ENCODE measurements around the gene RBM38.

RBM38 gene

DNA sequence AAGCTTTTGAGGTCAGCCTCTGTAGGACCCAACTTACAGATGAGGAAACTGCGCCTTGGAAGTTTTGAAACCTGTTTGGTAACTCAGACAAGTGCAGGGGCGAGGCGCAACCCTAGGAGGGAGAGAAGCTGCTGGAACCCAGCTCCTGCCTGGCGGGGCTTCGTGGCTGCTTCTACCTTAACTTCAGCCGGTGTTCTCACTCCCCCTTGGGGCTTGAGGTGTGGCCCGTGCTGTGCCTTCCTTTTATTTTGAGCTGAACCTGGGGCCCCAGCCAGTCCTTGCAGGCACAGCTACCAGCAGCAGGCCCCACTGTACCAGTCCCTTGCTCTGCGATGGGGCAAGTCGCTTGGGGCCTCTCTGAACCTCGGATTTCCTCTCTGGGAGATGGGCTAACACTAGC is 12.0 kb downstream of the RBM38 start (continued):
- TF ChIP-seq ZNF148 (tag by site-specific recombination; IDR thresholded peaks at IDR 0.05; ENCODE audit: borderline replicate concordance) (no peak), ZNF843 (tag by site-specific recombination; IDR thresholded peaks at IDR 0.05) (no peak), ATF2 (tag by site-specific recombination; IDR thresholded peaks at IDR 0.05; ENCODE audit: low read depth) (no peak)
- TF ChIP-seq, protein P1, sequence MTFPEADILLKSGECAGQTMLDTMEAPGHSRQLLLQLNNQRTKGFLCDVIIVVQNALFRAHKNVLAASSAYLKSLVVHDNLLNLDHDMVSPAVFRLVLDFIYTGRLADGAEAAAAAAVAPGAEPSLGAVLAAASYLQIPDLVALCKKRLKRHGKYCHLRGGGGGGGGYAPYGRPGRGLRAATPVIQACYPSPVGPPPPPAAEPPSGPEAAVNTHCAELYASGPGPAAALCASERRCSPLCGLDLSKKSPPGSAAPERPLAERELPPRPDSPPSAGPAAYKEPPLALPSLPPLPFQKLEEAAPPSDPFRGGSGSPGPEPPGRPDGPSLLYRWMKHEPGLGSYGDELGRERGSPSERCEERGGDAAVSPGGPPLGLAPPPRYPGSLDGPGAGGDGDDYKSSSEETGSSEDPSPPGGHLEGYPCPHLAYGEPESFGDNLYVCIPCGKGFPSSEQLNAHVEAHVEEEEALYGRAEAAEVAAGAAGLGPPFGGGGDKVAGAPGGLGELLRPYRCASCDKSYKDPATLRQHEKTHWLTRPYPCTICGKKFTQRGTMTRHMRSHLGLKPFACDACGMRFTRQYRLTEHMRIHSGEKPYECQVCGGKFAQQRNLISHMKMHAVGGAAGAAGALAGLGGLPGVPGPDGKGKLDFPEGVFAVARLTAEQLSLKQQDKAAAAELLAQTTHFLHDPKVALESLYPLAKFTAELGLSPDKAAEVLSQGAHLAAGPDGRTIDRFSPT (tag by site-specific recombination; IDR thresholded peaks at IDR 0.05): no peak

- Histone ChIP-seq H3K36me3 (ENCODE audit: control insufficient read depth in 2 of 2, insufficient read depth in 1 of 2, low read length in 2 of 2) (peaks cover 0 to 96% of the 10 kb centered on the region in 2 experiments; a peak in 2 of 3 replicates), H3K9me3 (ENCODE audit: control insufficient read depth, insufficient read depth, low read depth, low read length) (no peaks in the 10 kb centered on the region), H3K4me1 (ENCODE audit: control insufficient read depth, insufficient read depth, low read length) (no peaks in the 10 kb centered on the region; the same call in 1 of the 2 replicates), H3K4me3 (ENCODE audit: low read depth, low read length) (no peak overlapping the region), H3K27ac (ENCODE audit: extremely low read depth, low read depth, low read length) (no peak overlapping the region)
- TF ChIP-seq SCRT2 (tag by site-specific recombination; IDR thresholded peaks at IDR 0.05) (no peak), ZNF362 (tag by site-specific recombination; IDR thresholded peaks at IDR 0.05) (no peak), ZNF248 (tag by site-specific recombination; IDR thresholded peaks at IDR 0.05) (no peak)
- ChIA-PET POLR2A (interaction anchor here (0.6 kb wide), 1 partner anchor 15 kb away, joined by 3 read pairs; no protein-coding TSS in a partner anchor), CTCF (no interaction called here)
Measured at GRCh38 chr20:57404006-57404405, 12.8 kb downstream of the RBM38 start.

GRCh38 chr20:57404419-57405072 is 13.3 kb downstream of the RBM38 start:
- POLR2A ChIA-PET: interaction anchor here (0.6 kb wide), 1 partner anchor 15 kb away, joined by 3 read pairs; no protein-coding TSS in a partner anchor

GRCh38 chr20:57405236-57406016 is 14.2 kb downstream of the RBM38 start:
- H3K27ac ChIP-seq (ENCODE audit: extremely low read depth, low read depth, low read length): no peak overlapping the region
- H3K36me3 ChIP-seq (ENCODE audit: control insufficient read depth in 2 of 2, insufficient read depth in 1 of 2, low read length in 2 of 2): peaks cover 0 to 89% of the 10 kb centered on the region in 2 experiments; a peak in 2 of 3 replicates
- H3K4me3 ChIP-seq (ENCODE audit: low read depth, low read length): no peak overlapping the region
- POLR2A ChIA-PET: interaction anchor here (1.0 kb wide), 1 partner anchor 14 kb away, joined by 3 read pairs; the partner anchor contains the start of gene RBM38
- CTCF ChIA-PET: interaction anchor here (0.7 kb wide), 1 partner anchor 383 kb away, joined by 3 read pairs; no protein-coding TSS in a partner anchor
- H3K4me1 ChIP-seq (ENCODE audit: control insufficient read depth, insufficient read depth, low read length): no peaks in the 10 kb centered on the region; the same call in 1 of the 2 replicates
- no peaks in the 10 kb centered on the region for H3K9me3 ChIP-seq (ENCODE audit: control insufficient read depth, insufficient read depth, low read depth, low read length)
- TF ChIP-seq, protein P2, sequence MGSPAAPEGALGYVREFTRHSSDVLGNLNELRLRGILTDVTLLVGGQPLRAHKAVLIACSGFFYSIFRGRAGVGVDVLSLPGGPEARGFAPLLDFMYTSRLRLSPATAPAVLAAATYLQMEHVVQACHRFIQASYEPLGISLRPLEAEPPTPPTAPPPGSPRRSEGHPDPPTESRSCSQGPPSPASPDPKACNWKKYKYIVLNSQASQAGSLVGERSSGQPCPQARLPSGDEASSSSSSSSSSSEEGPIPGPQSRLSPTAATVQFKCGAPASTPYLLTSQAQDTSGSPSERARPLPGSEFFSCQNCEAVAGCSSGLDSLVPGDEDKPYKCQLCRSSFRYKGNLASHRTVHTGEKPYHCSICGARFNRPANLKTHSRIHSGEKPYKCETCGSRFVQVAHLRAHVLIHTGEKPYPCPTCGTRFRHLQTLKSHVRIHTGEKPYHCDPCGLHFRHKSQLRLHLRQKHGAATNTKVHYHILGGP (tag by site-specific recombination; IDR thresholded peaks at IDR 0.05): no peak
- TF ChIP-seq, protein P1 (tag by site-specific recombination; IDR thresholded peaks at IDR 0.05): no peak
- TF ChIP-seq, protein P3, sequence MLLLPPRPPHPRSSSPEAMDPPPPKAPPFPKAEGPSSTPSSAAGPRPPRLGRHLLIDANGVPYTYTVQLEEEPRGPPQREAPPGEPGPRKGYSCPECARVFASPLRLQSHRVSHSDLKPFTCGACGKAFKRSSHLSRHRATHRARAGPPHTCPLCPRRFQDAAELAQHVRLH (tag by site-specific recombination; IDR thresholded peaks at IDR 0.05): no peak
- TF ChIP-seq ZNF354C (tag by site-specific recombination; IDR thresholded peaks at IDR 0.05; ENCODE audit: borderline replicate concordance, low read depth) (no peak), HOXD13 (CRISPR knock-in tag; IDR thresholded peaks at IDR 0.05; ENCODE audit: borderline replicate concordance) (no peak)

More at GRCh38 chr20:57404419-57405072, 13.3 kb downstream of the RBM38 start:
- CTCF ChIA-PET: no interaction called here
- Histone ChIP-seq H3K36me3 (ENCODE audit: control insufficient read depth in 2 of 2, insufficient read depth in 1 of 2, low read length in 2 of 2) (peaks cover 0 to 95% of the 10 kb centered on the region in 2 experiments; a peak in 2 of 3 replicates), H3K9me3 (ENCODE audit: control insufficient read depth, insufficient read depth, low read depth, low read length) (no peaks in the 10 kb centered on the region), H3K27ac (ENCODE audit: extremely low read depth, low read depth, low read length) (no peak overlapping the region), H3K4me1 (ENCODE audit: control insufficient read depth, insufficient read depth, low read length) (no peaks in the 10 kb centered on the region; the same call in 1 of the 2 replicates), H3K4me3 (ENCODE audit: low read depth, low read length) (no peak overlapping the region)
- TF ChIP-seq ZIC2 (tag by site-specific recombination; IDR thresholded peaks at IDR 0.05) (peak; percentile 40), ZNF549 (tag by site-specific recombination; IDR thresholded peaks at IDR 0.05) (no peak)
